GM06990 (cell line): ENCODE data around the gene AFF3.
A peak's percentile ranks its signal among the peaks of the same experiment; 100 is the strongest.

Experiments
- DNase-seq: peaks from one replicate; pipeline ENCODE4 v3.0.0-alpha.2; 2011; ENCODE audit not compliant: insufficient read length; ENCODE audit errors: extremely low read depth
- H3K27me3 ChIP-seq: replicated peaks from 2 replicates; pipeline ENCODE4 v1.6.0; 2011; ENCODE audit warnings: low read length; ENCODE audit not compliant: control insufficient read depth, insufficient read depth
- H3K36me3 ChIP-seq: 2 replicates; pipeline ENCODE4 v1.5.1; 2011; ENCODE audit warnings: low read length; ENCODE audit not compliant: control insufficient read depth, insufficient read depth
- H3K4me3 ChIP-seq: replicated peaks from 2 replicates; pipeline ENCODE4 v1.5.1; 2011; ENCODE audit warnings: low read depth, mild to moderate bottlenecking, control low read depth, low read length
- CTCF ChIP-seq: IDR thresholded peaks from 2 replicates; pipeline ENCODE4 v1.5.1; 2011; ENCODE audit warnings: low read length, control low read depth, mild to moderate bottlenecking, inconsistent platforms; ENCODE audit not compliant: insufficient read depth, poor library complexity, severe bottlenecking

The AFF3 gene

GRCh38 chr2:100002059-100002458, 140.3 kb downstream of the AFF3 start:
- Histone ChIP-seq H3K4me3 (no peak overlapping the region), H3K27me3 (no peaks in the 10 kb centered on the region), H3K36me3 (no peaks in the 10 kb centered on the region)
- no peak for TF ChIP-seq CTCF
- DNase-seq: no peak

GRCh38 chr2:100000915-100001707, 141.3 kb downstream of the AFF3 start:
- peak; percentile 14 for DNase-seq
- TF ChIP-seq CTCF: no peak
- Histone ChIP-seq H3K27me3 (no peaks in the 10 kb centered on the region), H3K4me3 (no peak overlapping the region), H3K36me3 (no peaks in the 10 kb centered on the region)

- Histone ChIP-seq H3K36me3 (no peaks in the 10 kb centered on the region), H3K27me3 (no peaks in the 10 kb centered on the region), H3K4me3 (no peak overlapping the region)
- TF ChIP-seq CTCF: no peak
- no peak for DNase-seq
Measured at GRCh38 chr2:99998651-99999320, 143.6 kb downstream of the AFF3 start.

GRCh38 chr2:99989905-99990304, 152.5 kb downstream of the AFF3 start:
- H3K4me3 ChIP-seq: no peak overlapping the region
- DNase-seq: no peak
- TF ChIP-seq CTCF: no peak
- H3K27me3 ChIP-seq: no peaks in the 10 kb centered on the region; the same call in 1 of the 2 replicates
- no peaks in the 10 kb centered on the region for H3K36me3 ChIP-seq

- TF ChIP-seq CTCF: no peak
- DNase-seq: no peak
- Histone ChIP-seq H3K36me3 (no peaks in the 10 kb centered on the region), H3K4me3 (no peak overlapping the region), H3K27me3 (no peaks in the 10 kb centered on the region; the same call in 1 of the 2 replicates)
Measured at GRCh38 chr2:99988599-99988998, 153.8 kb downstream of the AFF3 start.
